CD14-positive monocyte (primary cell): ENCODE results near the gene DEK. TPM values are rescaled to one million over a fixed set of nuclear protein-coding genes. Genes with fewer than 3 reads are reported as not detected.
A peak's percentile ranks its signal among the peaks of the same experiment; 100 is the strongest.

ENCODE experiments used
- DNase-seq, 3 donors: peaks; one replicate each; pipeline ENCODE4 v3.0.0-alpha.2; 2011 to 2022
- H2AFZ ChIP-seq: 2 replicates; pipeline ENCODE4 v1.6.0; 2012; ENCODE audit warnings: mild to moderate bottlenecking, low read depth, low read length, inconsistent platforms; ENCODE audit not compliant: insufficient read depth, poor library complexity, severe bottlenecking
- H3K27ac ChIP-seq, 2 donors: 1 replicate in 1 of 2; 2 replicates in 1 of 2; pipeline ENCODE4 v1.5.1; 2012 to 2013; ENCODE audit warnings: low read length in 2 of 2, control low read depth in 1 of 2, inconsistent platforms in 1 of 2, low read depth in 1 of 2, mild to moderate bottlenecking in 1 of 2
- H3K27me3 ChIP-seq, 2 donors: one replicate each; pipeline versions ENCODE4 v1.6.0 to v1.6.1; 2011 to 2013; ENCODE audit warnings: low read length in 2 of 2; ENCODE audit not compliant: control insufficient read depth in 2 of 2, insufficient read depth in 2 of 2
- H3K36me3 ChIP-seq, 2 donors: replicated peaks in 1 of 2; 1 replicate in 1 of 2; 2 replicates in 1 of 2; pipeline versions ENCODE4 v1.5.1 to v1.6.1; 2012 to 2013; ENCODE audit warnings: low read length in 2 of 2, control low read depth in 1 of 2, inconsistent platforms in 1 of 2, mild to moderate bottlenecking in 1 of 2; ENCODE audit not compliant: insufficient read depth in 2 of 2, control insufficient read depth in 1 of 2
- H3K4me1 ChIP-seq, 2 donors: 1 replicate in 1 of 2; 2 replicates in 1 of 2; pipeline versions ENCODE4 v1.5.1 to v1.6.1; 2012 to 2013; ENCODE audit warnings: low read length in 2 of 2, control low read depth in 1 of 2, inconsistent platforms in 1 of 2, mild to moderate bottlenecking in 1 of 2, moderate library complexity in 1 of 2; ENCODE audit not compliant: insufficient read depth in 2 of 2, control insufficient read depth in 1 of 2
- H3K4me2 ChIP-seq: replicated peaks from 2 replicates; pipeline ENCODE3; 2012; ENCODE audit warnings: low read length, moderate library complexity, mild to moderate bottlenecking; ENCODE audit not compliant: poor library complexity, severe bottlenecking; ENCODE audit errors: extremely low read depth
- H3K4me3 ChIP-seq, 3 experiments: fragments of 200-600 bp in 1 of 3; sonication (generic) in 1 of 3; replicated peaks in 1 of 3; 1 replicate in 2 of 3; 2 replicates in 1 of 3; pipeline ENCODE4 v1.5.1; 2011 to 2013; ENCODE audit warnings: low read length in 3 of 3, mild to moderate bottlenecking in 3 of 3, control low read depth in 2 of 3, low read depth in 2 of 3, inconsistent platforms in 1 of 3, moderate library complexity in 1 of 3
- H3K79me2 ChIP-seq: 2 replicates; pipeline ENCODE4 v1.6.0; 2012; ENCODE audit warnings: mild to moderate bottlenecking, control low read depth, inconsistent platforms, low read length, moderate library complexity; ENCODE audit not compliant: insufficient read depth
- H3K9ac ChIP-seq: 2 replicates; pipeline ENCODE4 v1.6.0; 2017; ENCODE audit warnings: low read length, mild to moderate bottlenecking; ENCODE audit not compliant: insufficient read depth, poor library complexity, severe bottlenecking
- H3K9me3 ChIP-seq, 2 donors: replicated peaks in 1 of 2; 1 replicate in 1 of 2; 2 replicates in 1 of 2; pipeline versions ENCODE4 v1.5.1 to v1.6.1; 2012 to 2013; ENCODE audit warnings: low read length in 2 of 2, control low read depth in 1 of 2; ENCODE audit not compliant: control insufficient read depth in 1 of 2, insufficient read depth in 1 of 2
- H4K20me1 ChIP-seq: 2 replicates; pipeline ENCODE4 v1.6.0; 2012; ENCODE audit warnings: mild to moderate bottlenecking, low read length, control low read depth, moderate library complexity; ENCODE audit not compliant: insufficient read depth
- H3K27ac Mint-ChIP-seq, 7 donors: one replicate each; pipeline ENCODE4 v1.8.0; 2020; ENCODE audit warnings: mild to moderate bottlenecking in 7 of 7, mixed read lengths in 7 of 7, moderate library complexity in 6 of 7, inconsistent platforms in 2 of 7
- H3K27me3 Mint-ChIP-seq, 3 donors: one replicate each; pipeline ENCODE4 v1.8.0; 2021 to 2022; ENCODE audit warnings: low read depth in 3 of 3, mild to moderate bottlenecking in 3 of 3, mixed read lengths in 3 of 3, moderate library complexity in 3 of 3, inconsistent platforms in 1 of 3
- H3K36me3 Mint-ChIP-seq, 2 donors: one replicate each; pipeline ENCODE4 v1.8.0; 2020; ENCODE audit warnings: mixed read lengths in 2 of 2, inconsistent platforms in 1 of 2, mild to moderate bottlenecking in 1 of 2
- H3K4me1 Mint-ChIP-seq: one replicate; pipeline ENCODE4 v1.8.0; 2020; ENCODE audit warnings: mild to moderate bottlenecking, mixed read lengths
- H3K4me3 Mint-ChIP-seq, 2 donors: one replicate each; pipeline ENCODE4 v1.8.0; 2020; ENCODE audit warnings: mild to moderate bottlenecking in 2 of 2, mixed read lengths in 2 of 2, moderate library complexity in 1 of 2
- H3K9me3 Mint-ChIP-seq, 7 donors: one replicate each; pipeline ENCODE4 v1.8.0; 2020 to 2022; ENCODE audit warnings: mixed read lengths in 7 of 7, mild to moderate bottlenecking in 6 of 7, moderate library complexity in 6 of 7, inconsistent platforms in 2 of 7
- CTCF ChIP-seq: fragments of 200-600 bp; IDR thresholded peaks from one replicate; pipeline ENCODE4 v1.8.0; 2022; ENCODE audit warnings: antibody characterized with exemption, mild to moderate bottlenecking
- WGBS: methylation state at CpG from one replicate; pipeline ENCODE4 v1.1.5; 2013; ENCODE audit warnings: missing lambda C conversion rate; ENCODE audit not compliant: insufficient coverage; 5-methylcytosine and 5-hydroxymethylcytosine counted together
- intact Hi-C, 2 donors: fragments of 100-400 bp; cut with micrococcal nuclease; formaldehyde crosslinking; loops; one replicate each; pipeline versions ENCODE4 v1.15.0 to v1.15.1; 2023
- polyA plus RNA-seq, 3 donors: library from polyadenylated mRNA; depleted of rRNA in 1 of 3; unstranded in 2 of 3; stranded (reverse) in 1 of 3; fragments of 300-500 nt in 2 of 3; fragments of >200 nt in 1 of 3; fragmentation: Illumina TruSeq in 2 of 3; gene quantifications; 1 replicate in 2 of 3; 2 replicates in 1 of 3; pipeline ENCODE4 v1.2.3, GENCODE V29; 2012 to 2021

DEK gene
- polyA plus RNA-seq, 3 donors: 32.3 to 63.9 (median 56.5) TPM

- H3K4me1 Mint-ChIP-seq: peaks cover 25% of the 10 kb centered on the region
- Histone ChIP-seq H3K4me2 (no peak overlapping the region), H3K4me3 (no peak overlapping the region), H3K27me3 (no peaks in the 10 kb centered on the region), H3K36me3 (peaks cover 46 to 78% of the 10 kb centered on the region in 2 donors), H3K4me1 (peaks cover 18 to 26% of the 10 kb centered on the region in 2 donors), H2AFZ (no peak overlapping the region), H3K9ac (no peak overlapping the region), H3K79me2 (peaks cover 7% of the 10 kb centered on the region), H4K20me1 (no peaks in the 10 kb centered on the region), H3K27ac (no peak overlapping the region), H3K9me3 (no peaks in the 10 kb centered on the region)
- H3K27me3 Mint-ChIP-seq: no peaks in the 10 kb centered on the region
- intact Hi-C loops: loop anchor here in 1 of 2 donors (5.0 to 10.0 kb wide), 2 partner anchors 37 to 146 kb away; no protein-coding TSS in a partner anchor
- WGBS: no CpG with 5 or more reads among the region's 2 CpGs
- no peak overlapping the region for H3K4me3 Mint-ChIP-seq
- peaks cover 70 to 88% of the 10 kb centered on the region in 2 donors for H3K36me3 Mint-ChIP-seq
- no peak overlapping the region for H3K27ac Mint-ChIP-seq
- no peak for DNase-seq
- peaks cover 0 to 3% (median 0%) of the 10 kb centered on the region in 7 donors for H3K9me3 Mint-ChIP-seq
- TF ChIP-seq CTCF: no peak
Observed at GRCh38 chr6:18189196-18189595, 75.1 kb downstream of the DEK start.

- Histone ChIP-seq H3K4me3 (no peak overlapping the region), H3K9ac (no peak overlapping the region), H4K20me1 (no peaks in the 10 kb centered on the region), H3K27ac (peak overlapping the region in 1 of 2 donors; percentile 93), H2AFZ (no peak overlapping the region), H3K36me3 (peaks cover 44 to 81% of the 10 kb centered on the region in 2 donors), H3K27me3 (no peaks in the 10 kb centered on the region), H3K4me2 (no peak overlapping the region), H3K9me3 (no peaks in the 10 kb centered on the region), H3K4me1 (peaks cover 18 to 26% of the 10 kb centered on the region in 2 donors), H3K79me2 (peaks cover 11% of the 10 kb centered on the region)
- H3K4me1 Mint-ChIP-seq: peaks cover 25% of the 10 kb centered on the region
- no peak overlapping the region for H3K4me3 Mint-ChIP-seq
- over 99% methylated on average over 10 of the region's 10 CpGs for WGBS
- H3K36me3 Mint-ChIP-seq: peaks cover 72 to 90% of the 10 kb centered on the region in 2 donors
- intact Hi-C loops: loop anchor here in 1 of 2 donors (5.0 to 10.0 kb wide), 2 partner anchors 35 to 147 kb away; no protein-coding TSS in a partner anchor
- peak overlapping the region in 6 of 7 donors; percentile 9 to 96 (median 67) for H3K27ac Mint-ChIP-seq
- no peak for DNase-seq
- H3K9me3 Mint-ChIP-seq: peaks cover 0 to 3% (median 0%) of the 10 kb centered on the region in 7 donors
- H3K27me3 Mint-ChIP-seq: no peaks in the 10 kb centered on the region
- TF ChIP-seq CTCF: no peak
Observed at GRCh38 chr6:18187701-18188100, 76.6 kb downstream of the DEK start.
